Activated CD4-positive, alpha-beta T cell treated with anti-CD3 and anti-CD28 coated beads, Interleukin-2, amount 10 ng/mL, durations not matched to agents 7 days and 5 days (primary cell): ENCODE results near the gene C5orf22. TPM values are rescaled to one million over a fixed set of nuclear protein-coding genes. Genes with fewer than 3 reads are reported as not detected.
"Not testable (repeated sequence)": the region's sequence is repeated elsewhere in the genome, so short reads cannot be mapped to it uniquely, and the experiment has no call there.

Source experiments
- CTCF ChIA-PET: fragments of 350-600 bp; sonication (Branson Sonifier 250); formaldehyde crosslinking; loops from one replicate; lab custom pipeline; 2021; ENCODE audit warnings: antibody characterized with exemption; lab: Charles Lee
- POLR2A ChIA-PET: fragments of 350-600 bp; sonication (Branson Sonifier 250); formaldehyde crosslinking; loops from one replicate; lab custom pipeline; 2021; ENCODE audit warnings: antibody characterized with exemption; lab: Charles Lee
- DNase-seq: peaks from one replicate; pipeline ENCODE4 v3.0.0-alpha.2; 2020
- H3K27ac Mint-ChIP-seq: one replicate; pipeline ENCODE4 v1.8.0; 2021; ENCODE audit warnings: mild to moderate bottlenecking, moderate library complexity, mixed read lengths
- H3K27me3 Mint-ChIP-seq: one replicate; pipeline ENCODE4 v1.8.0; 2021; ENCODE audit warnings: mixed read lengths
- H3K36me3 Mint-ChIP-seq: one replicate; pipeline ENCODE4 v1.8.0; 2021; ENCODE audit warnings: low read depth, mixed read lengths
- H3K4me1 Mint-ChIP-seq: one replicate; pipeline ENCODE4 v1.8.0; 2021; ENCODE audit warnings: mixed read lengths
- H3K4me3 Mint-ChIP-seq: one replicate; pipeline ENCODE4 v1.8.0; 2021; ENCODE audit warnings: mild to moderate bottlenecking, moderate library complexity, mixed read lengths
- H3K9me3 Mint-ChIP-seq: one replicate; pipeline ENCODE4 v1.8.0; 2021; ENCODE audit warnings: mixed read lengths
- total RNA-seq, 2 experiments: library from RNA; stranded (reverse); gene quantifications; one replicate each; pipeline ENCODE4 v1.2.3, GENCODE V29; 2021

The C5orf22 gene
- total RNA-seq, 2 experiments from 2014 or later, result 25.2 to 32.6 TPM

DNA sequence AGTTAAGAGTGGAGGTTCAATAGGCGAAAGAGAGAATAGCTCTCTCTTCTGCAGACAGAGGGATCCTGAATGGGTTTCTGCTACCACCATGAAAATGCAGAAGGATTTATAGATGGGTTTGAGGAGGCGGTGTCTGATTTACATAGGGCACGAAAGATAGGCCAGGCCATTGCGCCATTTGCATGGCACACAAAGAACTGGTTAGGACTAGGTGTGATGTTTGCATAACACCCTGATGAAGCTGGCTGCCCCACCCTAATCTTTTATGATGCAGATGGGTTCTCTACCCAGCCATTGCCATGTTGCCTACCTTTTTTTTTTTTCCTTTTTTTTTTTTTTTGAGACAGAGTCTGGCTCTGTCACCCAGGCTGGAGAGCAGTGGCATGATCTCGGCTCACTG, 55.4 kb downstream of the C5orf22 start:
- no peaks in the 10 kb centered on the region for H3K9me3 Mint-ChIP-seq
- ChIA-PET POLR2A (no interaction called here), CTCF (no interaction called here)
- DNase-seq, result no peak
- peaks cover 15% of the 10 kb centered on the region for H3K27me3 Mint-ChIP-seq
- no peak overlapping the region for H3K4me3 Mint-ChIP-seq
- H3K36me3 Mint-ChIP-seq, result no peaks in the 10 kb centered on the region
- H3K27ac Mint-ChIP-seq, result no peak overlapping the region
- H3K4me1 Mint-ChIP-seq, result no peaks in the 10 kb centered on the region

DNA sequence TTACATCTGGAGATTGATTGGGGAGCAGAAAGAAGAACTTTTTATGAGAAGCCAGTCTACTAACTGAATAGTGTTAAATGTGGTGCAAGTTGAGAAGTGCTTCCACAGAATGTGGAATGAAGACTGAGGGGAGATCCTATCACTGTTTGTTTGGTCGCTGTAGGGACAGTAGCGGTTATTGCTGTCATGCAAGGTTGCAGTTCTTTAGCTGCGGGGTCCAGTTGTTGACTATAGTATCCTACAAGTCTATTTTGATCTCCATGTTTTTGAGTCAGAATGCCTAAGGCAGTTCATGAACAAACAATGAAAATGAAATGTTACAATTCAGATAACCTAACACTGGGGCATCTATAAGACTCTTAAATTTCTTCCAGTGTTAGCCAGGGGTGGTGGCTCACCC, 61.6 kb downstream of the C5orf22 start:
- ChIA-PET CTCF (no interaction called here), POLR2A (no interaction called here)
- peaks cover 10% of the 10 kb centered on the region for H3K27me3 Mint-ChIP-seq
- no peaks in the 10 kb centered on the region for H3K36me3 Mint-ChIP-seq
- H3K4me3 Mint-ChIP-seq, result no peak overlapping the region
- H3K9me3 Mint-ChIP-seq, result no peaks in the 10 kb centered on the region
- no peak for DNase-seq
- no peaks in the 10 kb centered on the region for H3K4me1 Mint-ChIP-seq
- H3K27ac Mint-ChIP-seq, result no peak overlapping the region

DNA sequence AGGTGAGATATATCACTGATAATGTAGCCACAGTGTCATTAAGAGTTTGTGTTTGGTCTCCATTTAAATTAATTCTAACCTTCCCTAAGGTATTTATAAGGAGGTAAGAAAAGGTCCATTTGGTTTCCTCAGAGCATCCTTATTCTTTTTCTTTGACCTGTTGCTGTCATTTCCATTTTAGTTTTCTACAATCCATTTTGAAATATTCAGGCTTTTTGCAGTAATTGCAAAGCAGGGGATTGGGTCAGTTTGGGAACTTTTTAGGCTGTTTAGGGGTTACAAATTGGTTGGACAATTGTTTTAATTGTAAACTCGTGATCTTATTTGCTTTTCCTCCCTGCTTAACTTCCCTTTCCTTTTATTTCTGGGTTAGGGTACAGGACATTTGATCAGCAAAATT, 64.3 kb downstream of the C5orf22 start:
- Mint-ChIP-seq H3K4me3 (no peak overlapping the region), H3K36me3 (no peaks in the 10 kb centered on the region), H3K27ac (no peak overlapping the region), H3K9me3 (no peaks in the 10 kb centered on the region), H3K27me3 (peaks cover 12% of the 10 kb centered on the region), H3K4me1 (no peaks in the 10 kb centered on the region)
- ChIA-PET CTCF (no interaction called here), POLR2A (no interaction called here)
- no peak for DNase-seq

DNA sequence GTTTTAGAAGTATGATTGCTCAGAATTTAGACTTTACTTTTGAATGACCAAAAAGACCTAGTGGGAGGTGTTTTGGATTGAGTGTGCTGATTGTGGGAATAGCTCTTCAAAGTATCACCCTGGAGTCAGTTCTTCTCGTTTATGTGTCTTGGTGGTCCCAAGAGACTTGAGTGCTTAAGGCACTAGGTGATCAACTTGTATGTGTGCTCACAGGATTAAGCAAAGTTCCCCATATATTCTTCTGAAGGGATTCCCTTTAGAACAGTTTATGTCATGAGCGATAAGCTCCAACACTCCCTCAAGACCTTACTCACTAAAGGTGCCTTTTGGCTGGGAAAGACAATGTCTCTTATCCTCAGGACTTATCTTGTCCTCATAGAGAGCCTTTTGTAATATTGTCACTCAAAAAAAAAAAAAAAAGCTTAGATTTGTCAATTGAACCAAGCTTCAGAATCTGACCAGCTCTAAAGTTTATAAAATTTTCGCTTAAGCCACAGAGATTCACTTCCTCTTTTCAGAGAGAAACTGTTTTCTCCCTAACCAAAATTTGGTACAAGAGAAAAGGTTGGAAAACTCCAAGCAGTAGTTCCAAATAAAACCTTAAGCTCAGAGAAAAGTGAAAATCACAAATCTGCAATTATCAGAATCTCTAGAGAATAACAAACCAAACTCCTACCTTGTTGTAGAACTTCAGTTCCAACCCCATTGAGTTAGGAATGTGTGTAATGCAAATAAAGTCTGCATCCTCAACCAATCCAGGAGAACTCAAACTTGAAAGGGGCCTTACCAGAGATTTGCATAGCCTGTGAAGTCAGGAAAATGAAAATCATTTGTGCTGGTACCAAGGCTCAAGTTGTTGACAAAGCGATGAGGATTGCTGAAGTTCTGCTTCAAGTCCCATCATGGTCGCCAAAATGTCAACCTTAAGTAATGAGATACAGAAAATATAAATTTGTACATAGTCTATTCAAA, 66.8 kb downstream of the C5orf22 start:
- peaks cover 11% of the 10 kb centered on the region for H3K27me3 Mint-ChIP-seq
- H3K27ac Mint-ChIP-seq, result no peak overlapping the region
- no peak for DNase-seq
- H3K4me1 Mint-ChIP-seq, result no peaks in the 10 kb centered on the region
- no peaks in the 10 kb centered on the region for H3K9me3 Mint-ChIP-seq
- H3K4me3 Mint-ChIP-seq, result no peak overlapping the region
- H3K36me3 Mint-ChIP-seq, result no peaks in the 10 kb centered on the region
- ChIA-PET POLR2A (no interaction called here), CTCF (interaction anchor here (0.5 kb wide), 1 partner anchor 43 kb away, joined by 3 read pairs; no protein-coding TSS in a partner anchor)

DNA sequence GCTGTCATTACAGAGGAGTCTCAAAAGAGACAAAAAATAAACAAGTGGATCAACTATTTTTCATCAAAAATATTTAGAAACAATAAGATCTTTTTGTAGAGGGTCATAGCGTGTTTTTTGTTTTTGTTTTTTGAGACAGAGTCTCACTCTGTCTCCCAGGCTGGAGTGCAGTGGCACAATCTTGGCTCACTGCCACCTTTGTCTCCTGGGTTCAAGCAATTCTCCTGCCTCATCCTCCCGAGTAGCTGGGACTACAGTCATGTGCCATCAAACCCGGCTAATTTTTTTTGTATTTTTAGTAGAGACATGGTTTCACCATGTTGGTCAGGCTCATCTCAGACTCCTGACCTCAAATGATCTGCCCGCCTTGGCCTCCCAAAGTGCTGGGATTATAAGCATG, 70.2 kb downstream of the C5orf22 start:
- H3K4me3 Mint-ChIP-seq, H3K27ac Mint-ChIP-seq, DNase-seq, H3K4me1 Mint-ChIP-seq, H3K36me3 Mint-ChIP-seq, H3K27me3 Mint-ChIP-seq, CTCF ChIA-PET, H3K9me3 Mint-ChIP-seq, POLR2A ChIA-PET: not testable (repeated sequence)

DNA sequence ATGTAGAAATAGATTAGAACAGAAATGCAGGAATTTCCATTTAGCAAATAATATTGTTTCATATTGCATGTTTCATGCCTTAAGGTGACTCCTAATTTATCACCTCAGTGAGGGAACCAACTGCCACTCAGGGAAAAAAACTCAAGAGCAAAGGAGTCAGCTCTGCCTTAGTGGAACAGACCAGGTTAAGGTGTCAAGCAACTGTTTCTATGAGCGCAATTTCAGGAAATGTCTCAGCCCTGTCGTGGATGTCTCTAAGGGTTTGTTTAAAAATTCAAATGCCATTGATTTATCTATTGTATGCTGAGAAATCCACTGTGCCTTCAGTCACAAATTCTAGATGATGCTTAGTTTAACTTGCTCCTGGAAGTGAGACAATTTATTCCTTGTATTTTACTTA, 72.1 kb downstream of the C5orf22 start:
- no peak for DNase-seq
- Mint-ChIP-seq H3K36me3 (no peaks in the 10 kb centered on the region), H3K4me3 (no peak overlapping the region), H3K4me1 (no peaks in the 10 kb centered on the region), H3K9me3 (no peaks in the 10 kb centered on the region), H3K27me3 (peaks cover 5% of the 10 kb centered on the region), H3K27ac (no peak overlapping the region)
- ChIA-PET CTCF (no interaction called here), POLR2A (no interaction called here)

DNA sequence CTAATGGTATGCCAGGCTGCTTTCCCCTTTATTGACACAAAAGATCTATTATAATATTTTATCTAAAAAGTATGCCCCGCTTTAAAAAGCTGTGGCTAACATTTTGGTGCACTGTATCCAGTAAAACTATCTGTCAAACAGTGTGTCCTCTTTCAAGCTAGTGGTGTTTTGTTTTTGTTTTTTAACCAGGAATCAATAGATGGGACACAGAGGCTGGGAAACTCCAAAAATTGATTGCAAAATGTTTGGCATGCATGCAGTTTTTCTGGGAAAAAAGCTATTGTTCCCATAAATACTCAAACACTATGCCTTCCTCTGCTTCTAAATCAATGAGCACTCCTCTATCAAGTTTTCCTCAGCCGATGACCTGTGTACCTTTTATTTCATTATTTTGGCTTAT, 72.5 kb downstream of the C5orf22 start:
- Mint-ChIP-seq H3K4me1 (no peaks in the 10 kb centered on the region), H3K36me3 (no peaks in the 10 kb centered on the region), H3K9me3 (no peaks in the 10 kb centered on the region), H3K27ac (no peak overlapping the region), H3K4me3 (no peak overlapping the region), H3K27me3 (peaks cover 5% of the 10 kb centered on the region)
- DNase-seq, result no peak
- ChIA-PET CTCF (no interaction called here), POLR2A (no interaction called here)

Other genes starting within 250 kb of the C5orf22 start
- gene DROSHA, start 208 bp upstream of the C5orf22 start, total RNA-seq, result 10 to 100 TPM; 76.7 to 80.7 TPM
- not detected for gene PDZD2, start 106.8 kb downstream of the C5orf22 start, total RNA-seq